Eye (tissue), 1 donor: ENCODE results near the gene FIBIN.
"Not testable (repeated sequence)": the region's sequence is repeated elsewhere in the genome, so short reads cannot be mapped to it uniquely, and the experiment has no call there.

Source experiments
- DNase-seq: peaks from one replicate; pipeline ENCODE4 v3.0.0-alpha.2; 2015

The FIBIN gene

DNA sequence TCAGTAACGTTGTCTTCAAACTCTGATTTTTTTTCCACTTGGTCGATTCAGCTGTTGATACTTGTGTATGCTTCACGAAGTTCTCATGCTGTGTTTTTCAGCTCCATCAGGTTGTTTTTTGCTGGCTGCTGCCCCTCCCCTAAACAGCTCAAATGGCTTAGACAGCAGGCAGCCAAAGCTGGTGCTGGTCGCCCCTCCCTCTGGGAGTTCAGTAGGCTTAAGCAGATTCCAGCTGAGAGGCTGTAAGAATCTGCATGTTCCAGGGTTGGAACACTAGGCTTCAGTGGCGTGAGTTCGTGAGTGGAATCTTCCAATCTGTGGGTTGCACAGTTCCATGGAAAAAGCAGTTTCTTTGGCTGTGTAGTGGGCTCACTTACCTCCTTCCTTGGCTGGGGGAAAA lies 10.3 kb upstream of the FIBIN start:
- no peak for DNase-seq

DNA sequence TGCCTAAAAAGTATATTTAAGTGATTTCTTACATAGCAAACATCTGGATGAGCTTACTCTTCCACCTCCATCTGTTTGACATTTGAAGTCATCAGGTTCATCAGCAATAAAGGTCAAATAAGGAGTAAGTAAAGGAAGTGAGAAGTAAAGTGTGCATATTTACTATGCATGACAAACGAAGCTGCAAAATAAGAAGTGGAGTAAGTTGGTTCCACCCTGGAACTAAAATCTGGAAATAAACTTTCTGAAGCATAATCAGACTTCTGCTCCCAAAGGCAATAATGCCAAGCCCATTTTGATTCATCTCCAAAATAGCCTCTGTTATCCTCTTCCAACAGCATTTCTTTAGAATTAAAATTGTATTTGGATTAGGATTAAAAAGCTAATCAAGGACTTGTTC lies 8.4 kb upstream of the FIBIN start:
- no peak for DNase-seq

DNA sequence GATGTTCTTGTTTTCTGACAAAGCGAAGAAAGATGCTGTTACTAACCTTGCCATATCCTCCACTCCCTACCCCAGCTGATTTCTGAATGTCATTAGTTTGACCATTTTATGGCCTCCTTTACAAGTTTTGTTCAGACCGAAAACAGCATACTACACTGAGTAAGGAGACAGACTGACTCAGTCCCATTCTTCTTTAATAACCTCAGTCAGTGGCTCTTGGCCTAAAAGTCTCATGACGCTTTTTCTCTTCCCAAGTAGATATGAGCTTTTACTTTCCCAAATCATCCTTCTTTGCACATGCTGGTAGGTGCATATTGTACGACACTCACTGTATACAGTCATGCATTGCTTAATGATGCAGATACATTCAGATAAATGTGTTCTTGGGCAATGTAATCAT lies 8.0 kb upstream of the FIBIN start:
- no peak for DNase-seq

DNA sequence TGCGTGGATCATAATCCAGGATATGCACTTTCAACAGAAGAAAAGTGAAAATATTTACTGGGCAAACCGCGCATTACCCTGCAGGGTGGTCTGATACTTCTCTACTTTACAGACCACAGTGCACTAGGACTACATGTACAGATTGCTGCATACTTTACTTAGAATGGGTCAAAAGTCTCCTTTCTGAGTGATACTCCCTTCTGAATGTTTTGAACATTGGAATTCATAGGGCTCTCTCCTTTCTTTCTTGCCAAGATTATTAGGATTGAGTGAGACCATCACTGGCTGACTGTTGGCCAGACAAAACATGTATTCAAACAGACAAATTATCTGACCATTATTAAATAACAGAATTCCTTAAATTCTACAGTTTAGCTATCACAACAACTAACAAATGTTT lies 6.6 kb upstream of the FIBIN start:
- no peak for DNase-seq

DNA sequence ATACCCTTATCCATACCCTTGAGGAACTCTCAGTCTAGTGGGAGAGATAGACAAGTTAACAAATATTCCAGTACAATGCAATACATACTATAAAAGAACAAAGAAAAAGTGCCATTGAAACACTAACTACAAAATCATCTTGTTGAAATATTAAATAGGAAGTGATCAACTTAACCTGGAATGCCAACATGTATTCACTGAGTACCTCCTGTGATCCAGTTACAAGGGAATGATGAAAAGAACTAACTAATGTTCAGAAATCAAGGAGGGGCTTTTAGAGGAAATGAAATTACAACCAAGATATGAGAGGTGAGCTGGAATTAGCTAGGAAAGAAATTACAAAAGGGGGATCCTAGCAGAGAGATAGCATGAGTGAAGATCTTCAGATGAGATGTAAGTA lies 6.2 kb upstream of the FIBIN start:
- no peak for DNase-seq

DNA sequence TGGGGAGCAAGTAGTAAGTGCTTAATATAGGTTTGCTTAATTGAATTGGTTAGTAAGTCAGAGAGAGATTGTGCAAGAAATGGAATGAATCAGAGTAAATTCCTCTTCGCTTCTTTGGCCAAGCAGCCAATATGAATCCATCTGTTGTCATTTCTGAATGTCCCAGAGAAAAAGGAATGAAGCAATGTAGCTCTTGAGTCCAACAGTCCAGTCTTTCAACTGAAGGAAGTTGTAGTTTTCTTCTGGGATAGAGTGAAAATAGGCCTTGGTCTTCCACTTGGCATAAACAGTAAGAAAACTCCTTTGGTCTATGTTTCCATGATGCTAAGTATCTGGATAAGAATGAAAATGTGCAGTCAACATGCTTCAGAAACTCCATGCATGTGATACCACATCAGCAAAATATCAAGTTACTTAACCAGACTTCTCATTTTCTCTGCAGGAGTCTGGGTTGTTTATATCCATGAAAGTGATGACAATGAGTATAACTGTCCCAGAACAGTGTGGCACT lies 1.8 kb upstream of the FIBIN start:
- peak; percentile 12 for DNase-seq

DNA sequence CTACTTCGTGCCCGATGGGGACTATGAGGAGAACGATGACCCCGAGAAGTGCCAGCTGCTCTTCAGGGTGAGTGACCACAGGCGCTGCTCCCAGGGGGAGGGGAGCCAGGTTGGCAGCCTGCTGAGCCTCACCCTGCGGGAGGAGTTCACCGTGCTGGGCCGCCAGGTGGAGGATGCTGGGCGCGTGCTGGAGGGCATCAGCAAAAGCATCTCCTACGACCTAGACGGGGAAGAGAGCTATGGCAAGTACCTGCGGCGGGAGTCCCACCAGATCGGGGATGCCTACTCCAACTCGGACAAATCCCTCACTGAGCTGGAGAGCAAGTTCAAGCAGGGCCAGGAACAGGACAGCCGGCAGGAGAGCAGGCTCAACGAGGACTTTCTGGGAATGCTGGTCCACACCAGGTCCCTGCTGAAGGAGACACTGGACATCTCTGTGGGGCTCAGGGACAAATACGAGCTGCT lies 751 bp downstream of the FIBIN start:
- no peak for DNase-seq

DNA sequence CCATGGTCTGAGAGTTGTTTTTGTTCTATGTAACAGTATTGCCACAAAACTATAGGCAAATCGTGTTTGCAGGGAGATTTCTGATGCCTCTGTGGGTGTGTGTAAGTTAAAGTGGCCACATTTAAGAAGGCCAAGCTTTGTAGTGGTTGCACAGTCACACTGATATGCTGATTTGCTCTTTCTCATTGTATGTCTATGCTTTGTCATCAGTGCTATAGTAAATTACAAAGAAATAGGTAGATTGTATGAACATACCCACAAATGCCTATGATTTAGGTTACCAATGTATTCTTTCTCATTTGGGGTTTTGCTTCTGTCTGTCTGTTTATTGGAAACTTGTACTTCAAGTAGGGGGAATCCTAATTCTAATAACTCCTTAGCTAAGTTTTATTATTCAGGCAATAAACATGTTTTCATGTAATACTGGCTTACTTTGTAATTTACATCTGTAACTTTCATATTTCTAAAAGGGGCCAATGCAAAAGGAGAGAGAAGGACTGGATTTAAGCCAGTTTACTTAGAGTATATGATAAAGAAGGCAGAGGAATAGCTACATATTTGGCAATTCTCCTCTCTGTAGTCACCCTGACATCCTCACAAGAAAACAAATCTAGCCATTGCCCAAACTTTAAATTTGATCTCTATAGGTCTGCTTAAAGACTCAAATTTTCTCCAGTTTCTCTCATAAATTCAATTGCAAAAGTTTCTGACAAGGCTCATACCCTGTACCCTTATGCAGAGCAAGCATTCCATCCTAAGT lies 2.0 kb downstream of the FIBIN start:
- DNase-seq: no peak

DNA sequence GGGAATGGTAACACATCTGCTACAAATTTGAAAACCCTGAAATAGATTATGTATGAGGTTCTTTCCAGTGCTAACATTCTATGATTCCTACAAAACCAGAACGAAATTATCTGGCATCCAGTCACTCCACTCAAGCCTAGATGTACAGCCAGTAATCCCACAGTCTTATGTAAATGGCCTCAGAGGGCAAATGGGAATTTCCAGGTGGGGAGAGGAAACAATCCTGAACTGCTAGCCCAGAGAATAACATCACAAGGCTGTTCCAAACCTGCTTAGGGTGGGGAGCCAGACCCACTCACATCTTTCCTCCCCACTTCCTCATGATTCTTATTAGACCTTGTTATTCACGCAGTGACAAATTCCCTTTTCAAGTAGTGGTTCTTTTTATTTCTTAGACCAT lies 3.5 kb downstream of the FIBIN start:
- DNase-seq: no peak

DNA sequence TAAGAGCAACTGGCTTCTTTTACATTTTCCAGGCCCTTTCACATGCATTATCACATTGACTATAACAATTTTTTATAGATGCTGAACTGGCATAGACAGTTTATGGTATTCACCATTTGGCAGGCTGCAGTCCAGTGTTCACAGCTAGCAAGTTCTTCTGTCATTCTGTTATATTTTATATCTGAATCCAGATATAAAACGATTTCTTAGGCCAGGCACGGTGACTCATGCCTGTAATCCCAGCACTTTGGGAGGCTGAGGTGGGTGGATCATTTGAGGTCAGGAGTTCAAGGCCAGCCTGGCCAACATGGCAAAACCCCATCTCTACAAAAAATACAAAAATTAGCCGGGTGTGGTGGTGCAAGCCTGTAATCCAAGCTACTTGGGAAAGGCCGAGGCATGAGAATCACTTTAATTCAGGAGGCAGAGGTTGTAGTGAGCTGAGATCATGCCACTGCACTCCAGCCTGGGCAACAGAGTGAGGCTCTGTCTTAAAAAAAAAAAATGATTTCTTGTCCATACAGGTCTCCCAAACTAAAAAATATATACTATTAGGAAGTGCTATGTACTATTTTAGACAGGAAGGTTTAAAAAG lies 7.3 kb downstream of the FIBIN start:
- not testable (repeated sequence) for DNase-seq

DNA sequence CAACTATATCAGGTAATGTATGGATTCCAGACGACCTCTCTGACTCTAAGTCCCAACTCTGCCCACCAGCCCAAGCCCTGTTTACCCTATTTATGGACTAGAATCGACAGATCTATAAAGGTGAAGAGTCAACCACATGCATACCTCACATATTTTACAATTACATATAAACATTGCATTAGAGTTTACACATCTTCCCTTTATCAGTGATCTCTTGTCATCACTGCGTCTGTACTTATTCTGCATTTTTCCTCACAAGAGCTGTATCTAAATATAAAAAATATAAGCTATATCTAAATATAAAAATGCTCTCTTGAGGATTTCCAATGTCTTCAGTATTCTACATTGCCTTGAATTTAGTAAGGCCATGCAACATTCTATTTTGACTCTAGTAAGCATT lies 8.5 kb downstream of the FIBIN start:
- DNase-seq: no peak

DNA sequence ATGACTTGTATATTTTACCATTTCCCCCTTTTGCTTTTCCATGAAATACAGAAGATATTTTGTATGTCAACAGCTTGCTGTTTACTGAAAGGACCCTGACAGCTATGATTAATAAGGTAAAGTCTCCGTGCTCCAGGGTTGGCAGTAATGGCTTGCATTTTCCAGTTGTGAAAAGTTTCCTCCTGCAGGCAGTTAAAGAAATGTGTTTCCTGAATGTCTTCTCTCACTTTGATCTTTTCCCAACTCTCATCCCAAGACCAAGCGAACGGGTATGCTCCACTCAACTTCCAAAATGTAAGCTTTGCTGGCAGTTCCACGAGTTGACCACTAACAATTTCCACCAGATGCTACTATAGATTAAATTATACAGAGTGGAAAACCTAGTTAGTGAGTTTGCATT lies 8.9 kb downstream of the FIBIN start:
- DNase-seq: no peak

DNA sequence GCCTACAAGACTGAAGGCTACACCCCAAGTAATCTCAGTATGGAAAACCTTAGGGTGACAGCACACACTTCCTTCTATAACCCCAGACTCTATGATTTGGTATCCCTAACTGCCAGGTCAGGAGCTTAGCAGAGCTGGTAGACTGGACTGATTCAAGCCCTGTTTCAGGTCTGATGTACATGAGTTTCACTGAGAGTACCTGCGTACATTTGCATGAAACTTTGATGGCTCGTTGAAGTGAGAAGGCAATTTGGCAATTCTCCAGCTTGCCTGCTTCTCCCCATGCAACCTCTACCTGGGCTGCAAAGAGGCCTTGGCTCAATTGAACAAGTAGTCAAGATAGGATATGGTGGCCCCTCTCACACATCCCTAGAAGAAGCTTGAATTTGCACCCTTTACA lies 10.2 kb downstream of the FIBIN start:
- no peak for DNase-seq

DNA sequence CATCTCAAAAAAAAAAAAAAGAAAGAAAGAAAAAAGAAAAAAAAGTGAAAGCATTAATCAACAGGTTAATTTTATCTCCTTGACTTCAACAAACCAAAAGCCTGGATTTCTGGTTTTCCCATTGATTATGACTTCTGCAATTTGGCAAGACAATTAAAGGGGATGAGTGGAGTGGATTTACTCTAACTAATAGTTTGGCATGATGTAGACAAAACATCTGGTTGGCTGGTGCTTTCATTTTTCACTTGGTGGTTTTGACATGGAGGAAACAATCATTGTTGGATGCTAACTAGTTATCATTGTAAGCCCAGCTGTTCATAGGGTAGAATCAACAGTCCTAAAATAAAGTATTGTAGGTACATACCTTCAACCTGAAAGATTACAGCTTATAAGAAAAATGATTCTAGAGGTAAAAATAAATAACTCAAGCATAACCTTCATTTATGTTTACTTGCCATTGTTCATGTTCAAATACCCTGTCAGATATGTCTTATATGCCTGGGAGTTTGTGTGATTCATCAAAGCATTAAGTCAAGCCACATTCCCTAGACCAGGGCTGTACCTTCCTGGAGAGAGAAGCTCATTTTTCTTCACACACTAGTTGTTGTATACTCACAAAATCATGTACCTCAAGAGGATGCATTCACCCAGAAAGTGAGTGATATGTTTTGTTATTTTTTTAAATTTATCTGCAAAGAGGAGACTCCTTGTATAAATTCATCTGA lies 15.1 kb downstream of the FIBIN start:
- no peak for DNase-seq

DNA sequence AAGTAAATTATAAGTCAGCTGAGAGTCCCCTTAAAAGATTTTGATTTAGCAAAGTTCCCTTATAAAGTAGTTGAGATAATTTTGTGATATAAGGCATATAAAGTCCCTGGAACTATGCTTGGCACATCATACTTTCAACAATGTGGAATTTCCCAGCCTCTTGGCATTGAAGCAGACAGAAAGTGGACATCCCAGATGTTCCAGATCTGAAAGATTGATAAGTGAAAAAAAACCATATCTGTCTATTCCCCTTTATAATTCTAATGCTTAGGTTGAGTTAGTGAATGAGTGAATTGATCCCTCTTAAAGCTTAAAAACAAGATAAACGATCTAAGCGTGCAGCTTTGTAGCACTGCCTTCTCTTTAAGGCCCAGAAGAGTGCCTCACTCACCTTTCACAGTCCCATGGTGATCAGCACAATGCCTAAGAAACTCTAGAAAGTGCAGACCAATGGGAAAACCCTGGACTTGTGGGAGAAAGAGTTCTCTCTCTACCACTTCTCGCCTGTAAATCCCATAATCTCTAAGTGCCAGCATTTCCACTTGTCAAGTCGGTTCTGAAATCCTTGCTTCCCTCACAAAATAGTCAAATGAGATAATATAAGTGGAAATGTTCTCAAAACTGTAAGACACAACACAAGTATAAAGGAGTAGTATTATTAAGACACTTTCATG lies 17.8 kb downstream of the FIBIN start:
- DNase-seq: peak; percentile 27

DNA sequence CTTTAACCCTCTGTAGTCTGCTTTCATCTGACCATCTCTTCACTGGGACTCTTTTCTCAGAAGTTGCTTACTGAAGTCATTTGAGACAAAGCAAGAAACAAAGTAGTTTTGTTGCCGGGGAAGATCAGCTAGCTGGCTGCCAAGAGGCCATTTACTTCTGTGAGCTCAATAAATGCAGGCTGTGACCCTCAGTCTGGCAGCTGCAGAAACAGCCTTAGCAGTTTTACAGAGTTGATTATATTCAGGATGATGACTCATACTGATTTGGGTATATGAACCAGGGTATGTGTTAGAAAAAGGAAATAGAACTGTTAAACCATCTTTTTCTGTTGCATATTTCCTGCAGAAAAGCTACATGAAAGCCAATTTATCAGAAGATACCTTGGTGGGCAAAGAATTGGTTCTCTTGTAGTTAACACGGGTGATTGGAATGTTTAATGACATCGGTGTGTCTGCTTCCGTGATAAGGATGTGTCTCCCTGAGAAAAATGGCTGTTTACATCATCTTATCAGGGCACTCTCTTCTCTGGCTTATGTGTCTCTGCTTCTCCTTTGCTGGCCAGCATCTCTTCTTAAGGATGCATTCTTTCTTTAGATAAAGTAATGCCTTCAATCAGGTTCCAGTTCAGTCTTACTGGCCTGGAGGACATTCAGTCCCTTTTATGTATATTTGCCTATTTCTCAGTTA lies 18.5 kb downstream of the FIBIN start:
- DNase-seq: peak; percentile 37

DNA sequence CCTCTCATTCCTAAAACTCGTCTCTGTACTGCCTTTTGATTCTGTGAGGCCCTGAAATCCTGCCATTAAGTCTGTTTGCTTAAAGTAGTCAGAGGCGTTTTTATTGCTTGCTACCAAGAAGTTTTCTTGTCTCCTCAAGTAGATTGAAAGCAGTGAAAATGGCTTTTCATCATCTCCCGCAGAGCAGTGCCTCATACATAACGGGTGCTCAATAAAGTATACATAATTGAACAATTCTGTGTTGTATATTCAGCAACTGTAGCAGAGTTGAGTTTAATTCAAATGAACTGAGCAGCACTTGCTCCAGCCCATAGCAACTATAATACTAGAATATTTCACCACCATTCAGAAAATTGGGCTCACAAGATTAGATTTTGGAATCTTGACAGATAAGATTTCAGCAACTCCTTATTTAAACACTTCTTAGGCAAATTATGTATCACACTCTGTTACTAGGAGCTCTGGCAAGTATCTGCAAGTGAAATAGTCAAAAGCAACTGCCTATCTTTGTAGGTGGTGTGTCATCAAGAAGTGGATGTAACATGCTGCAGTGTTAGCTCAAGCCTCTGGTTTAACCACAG lies 20.0 kb downstream of the FIBIN start:
- DNase-seq: peak; percentile 55

DNA sequence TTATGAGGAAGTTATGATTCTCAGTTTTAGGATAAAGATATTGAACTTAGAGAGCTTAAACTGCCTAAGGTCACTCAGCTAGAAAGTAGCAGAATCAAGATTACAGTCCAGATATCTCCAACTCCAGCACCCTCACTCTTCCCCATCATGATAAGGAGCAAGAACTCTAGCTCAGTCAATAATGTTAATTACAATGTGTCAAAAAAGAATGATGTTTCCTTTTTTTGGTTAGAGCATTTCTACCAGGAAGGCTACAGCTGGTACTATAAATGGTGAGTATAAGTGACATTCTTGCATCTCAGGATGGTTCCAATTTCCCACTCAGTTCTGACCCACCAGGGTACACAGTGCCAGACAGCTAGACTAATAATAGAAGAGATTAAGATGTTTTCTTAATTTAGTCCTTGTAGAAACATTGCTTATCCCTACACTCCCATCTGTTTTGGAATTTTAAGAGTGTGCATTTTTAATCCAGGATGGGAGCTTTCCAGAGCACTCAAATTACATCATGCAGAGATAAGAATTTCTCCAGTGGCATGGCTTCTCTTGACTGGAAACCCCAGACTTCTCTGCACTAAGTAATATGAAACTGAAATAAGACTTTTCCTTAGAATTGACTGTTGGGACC lies 25.1 kb downstream of the FIBIN start:
- DNase-seq: no peak

DNA sequence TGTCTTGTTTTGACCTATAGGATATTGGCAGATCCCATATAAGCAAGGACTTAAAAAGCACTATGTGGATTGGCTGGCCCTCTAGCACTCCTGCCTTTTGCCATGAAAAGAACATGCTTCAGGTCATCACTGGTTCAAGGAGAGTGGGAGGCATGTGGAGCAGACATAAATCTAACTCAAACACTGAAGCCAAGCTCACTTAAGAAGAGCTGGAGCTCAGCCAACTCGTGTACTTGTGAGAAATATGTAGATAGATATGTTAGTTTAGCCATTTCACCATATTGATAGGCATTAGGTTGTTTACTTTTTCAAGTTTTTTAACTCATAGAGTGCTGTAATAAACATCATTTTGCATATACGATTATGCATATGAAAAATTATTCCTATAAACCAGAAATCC lies 26.8 kb downstream of the FIBIN start:
- peak; percentile 15 for DNase-seq

DNA sequence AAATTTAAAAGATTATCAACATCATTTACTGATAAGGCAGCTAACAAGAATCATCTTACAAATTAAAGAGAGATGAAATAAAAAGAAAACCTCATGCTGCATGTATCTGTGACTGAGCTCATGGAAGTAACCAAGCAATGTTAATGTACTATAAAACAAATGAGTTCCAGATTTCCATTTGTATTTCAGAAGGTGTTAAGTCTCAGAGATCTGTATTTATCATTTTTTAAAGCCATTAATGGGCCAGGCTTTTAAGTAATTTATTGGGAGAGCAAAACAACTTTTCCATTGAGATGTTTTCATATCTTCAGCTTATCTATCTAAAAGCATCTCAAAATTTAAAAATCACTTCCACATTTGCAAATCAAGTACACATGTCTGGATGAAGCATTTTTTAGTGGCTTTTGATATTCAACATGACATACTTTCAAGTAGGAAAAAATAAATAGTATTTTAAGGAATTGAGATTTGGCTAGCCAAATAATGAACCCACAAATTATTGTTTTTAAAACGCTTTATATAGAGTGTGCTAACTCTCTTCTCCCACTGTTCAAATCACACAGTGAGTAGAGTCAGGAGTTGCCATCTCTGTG lies 28.8 kb downstream of the FIBIN start:
- peak; percentile 30 for DNase-seq

DNA sequence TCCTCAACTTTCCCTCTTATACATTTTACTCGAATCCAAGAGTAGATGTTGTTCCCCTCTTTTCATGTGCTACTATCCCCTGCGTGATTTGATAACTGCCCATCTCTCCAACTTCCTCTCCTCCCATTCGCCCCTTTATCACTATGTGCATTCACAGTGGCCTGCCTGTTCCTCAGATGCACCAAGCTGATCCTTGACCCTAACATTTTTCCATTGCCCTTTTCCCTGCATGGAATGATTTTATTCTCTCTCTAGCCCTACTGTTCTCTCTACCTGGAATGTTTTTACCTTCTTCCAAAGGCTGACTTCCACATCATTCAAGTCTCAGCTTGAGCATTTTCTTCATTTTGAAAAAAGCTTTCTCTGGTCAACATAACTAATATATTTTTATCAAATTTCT lies 31.0 kb downstream of the FIBIN start:
- no peak for DNase-seq
